ENCODE data around the gene KLK15.

- TF ChIP-seq SP1 (IDR thresholded peaks at IDR 0.05) (no peak), BHLHE40 (IDR thresholded peaks at IDR 0.05; ENCODE audit: borderline replicate concordance) (no peak), TARDBP (IDR thresholded peaks at IDR 0.05) (no peak), FOXK2 (IDR thresholded peaks at IDR 0.05) (no peak)
Observed at GRCh38 chr19:50875795-50876422, 42.5 kb upstream of the KLK15 start.

Measured in HEK293T (cell line).